AG08395 (cell line): ENCODE data around the gene LAPTM5.
"Not testable (repeated sequence)": the region's sequence is repeated elsewhere in the genome, so short reads cannot be mapped to it uniquely, and the experiment has no call there.

Experiments used
- DNase-seq: peaks from one replicate; pipeline ENCODE4 v3.0.0; 2012; ENCODE audit warnings: mixed read lengths, low spot score

The LAPTM5 gene

GRCh38 chr1:30770150-30770549 is 12.6 kb upstream of the LAPTM5 start:
- no peak for DNase-seq

GRCh38 chr1:30768830-30769718 is 11.5 kb upstream of the LAPTM5 start:
- DNase-seq: no peak

GRCh38 chr1:30768159-30768829 is 10.7 kb upstream of the LAPTM5 start:
- DNase-seq: no peak

- not testable (repeated sequence) for DNase-seq
Observed at GRCh38 chr1:30766948-30767347, 9.4 kb upstream of the LAPTM5 start.

GRCh38 chr1:30765556-30766434 is 8.2 kb upstream of the LAPTM5 start:
- no peak for DNase-seq

- DNase-seq: no peak
Observed at GRCh38 chr1:30764939-30765555, 7.5 kb upstream of the LAPTM5 start.

GRCh38 chr1:30764396-30764795 is 6.8 kb upstream of the LAPTM5 start:
- DNase-seq: no peak

- DNase-seq: peak; percentile 77
Observed at GRCh38 chr1:30763651-30764248, 6.2 kb upstream of the LAPTM5 start.

- DNase-seq: no peak
Observed at GRCh38 chr1:30762930-30763650, 5.5 kb upstream of the LAPTM5 start.

GRCh38 chr1:30762152-30762929 is 4.8 kb upstream of the LAPTM5 start:
- no peak for DNase-seq

GRCh38 chr1:30761381-30762151 is 4.0 kb upstream of the LAPTM5 start:
- peak; percentile 57 for DNase-seq

GRCh38 chr1:30760596-30761324 is 3.2 kb upstream of the LAPTM5 start:
- DNase-seq: no peak

- no peak for DNase-seq
Observed at GRCh38 chr1:30759718-30760281, 2.2 kb upstream of the LAPTM5 start.

GRCh38 chr1:30758785-30759380 is 1.3 kb upstream of the LAPTM5 start:
- DNase-seq: peak; percentile 18

GRCh38 chr1:30758121-30758688 is 631 bp upstream of the LAPTM5 start:
- DNase-seq: no peak

GRCh38 chr1:30756545-30757351 is 826 bp downstream of the LAPTM5 start:
- DNase-seq: peak; percentile 93

- no peak for DNase-seq
Observed at GRCh38 chr1:30756206-30756544, 1.4 kb downstream of the LAPTM5 start.
